CD4-positive, alpha-beta T cell (primary cell): ENCODE measurements around the gene LEPROT. TPM values are rescaled to one million over a fixed set of nuclear protein-coding genes. Genes with fewer than 3 reads are reported as not detected.

Source experiments
- ATAC-seq: fragments of 200-7000 bp; cut with Tn5 transposase; one replicate; pipeline ENCODE4 v1.10.0; 2022; ENCODE audit warnings: mild to moderate bottlenecking; ENCODE audit not compliant: poor library complexity
- CTCF ChIA-PET: fragments of 350-600 bp; sonication (Branson Sonifier 250); formaldehyde crosslinking; loops from one replicate; lab custom pipeline; 2021; ENCODE audit warnings: antibody characterized with exemption, inconsistent platforms; lab: Charles Lee
- POLR2A ChIA-PET: fragments of 350-600 bp; sonication (Branson Sonifier 250); formaldehyde crosslinking; loops from one replicate; lab custom pipeline; 2021; ENCODE audit warnings: antibody characterized with exemption, inconsistent platforms; lab: Charles Lee
- DNase-seq, 14 experiments: peaks; one replicate each; pipeline ENCODE4 v3.0.0-alpha.2; 2013 to 2020; ENCODE audit warnings: mixed read lengths in 2 of 14
- H3K27ac ChIP-seq, 2 donors: one replicate each; pipeline versions ENCODE4 v1.5.1 to v1.7.0; 2013; ENCODE audit warnings: low read length in 2 of 2, low read depth in 1 of 2, mild to moderate bottlenecking in 1 of 2
- H3K27me3 ChIP-seq, 2 experiments: 1 replicate in 1 of 2; 2 replicates in 1 of 2; pipeline versions ENCODE4 v1.6.1 to v1.7.0; 2013; ENCODE audit warnings: low read length in 2 of 2, control low read depth in 1 of 2, mild to moderate bottlenecking in 1 of 2, moderate library complexity in 1 of 2; ENCODE audit not compliant: insufficient read depth in 2 of 2, control insufficient read depth in 1 of 2
- H3K36me3 ChIP-seq: one replicate; pipeline ENCODE4 v1.6.1; 2013; ENCODE audit warnings: low read length, control low read depth; ENCODE audit not compliant: insufficient read depth
- H3K4me1 ChIP-seq: one replicate; pipeline ENCODE4 v1.6.1; 2013; ENCODE audit warnings: low read length, control low read depth; ENCODE audit not compliant: insufficient read depth
- H3K4me3 ChIP-seq: one replicate; pipeline ENCODE4 v1.5.1; 2013; ENCODE audit warnings: mild to moderate bottlenecking, low read length, moderate library complexity
- H3K9me3 ChIP-seq, 2 experiments: 1 replicate in 1 of 2; 2 replicates in 1 of 2; pipeline versions ENCODE4 v1.6.1 to v1.7.0; 2013; ENCODE audit warnings: low read length in 2 of 2, mild to moderate bottlenecking in 2 of 2, control low read depth in 1 of 2, moderate library complexity in 1 of 2; ENCODE audit not compliant: control insufficient read depth in 1 of 2, insufficient read depth in 1 of 2
- H3K27ac Mint-ChIP-seq: one replicate; pipeline ENCODE4 v1.8.0; 2020; ENCODE audit warnings: mixed read lengths
- H3K27me3 Mint-ChIP-seq: one replicate; pipeline ENCODE4 v1.8.0; 2021; ENCODE audit warnings: mixed read lengths
- H3K36me3 Mint-ChIP-seq: one replicate; pipeline ENCODE4 v1.8.0; 2021; ENCODE audit warnings: low read depth, mixed read lengths
- H3K4me1 Mint-ChIP-seq: one replicate; pipeline ENCODE4 v1.8.0; 2021; ENCODE audit warnings: low read depth, mixed read lengths
- H3K4me3 Mint-ChIP-seq: one replicate; pipeline ENCODE4 v1.8.0; 2020; ENCODE audit warnings: mild to moderate bottlenecking, mixed read lengths
- H3K9me3 Mint-ChIP-seq: one replicate; pipeline ENCODE4 v1.8.0; 2020; ENCODE audit warnings: mixed read lengths
- intact Hi-C, 2 experiments: fragments of 100-400 bp; cut with DNase I in 1 of 2; cut with micrococcal nuclease in 1 of 2; formaldehyde crosslinking; loops; one replicate each; pipeline versions ENCODE4 v1.15.1 to v1.9.0; 2023 to 2025; cut with DNase I, micrococcal nuclease
- total RNA-seq, 174 experiments: library from RNA in 2 of 174; stranded (reverse) in 2 of 174; gene quantifications; one replicate each; pipeline ENCODE4 v1.2.3 and lab custom pipeline; 2021 to 2026
- TF ChIP-seq, protein P1 (sequence below): fragments of 200-600 bp; IDR thresholded peaks from one replicate; pipeline ENCODE4 v1.8.0; 2022; ENCODE audit warnings: antibody characterized with exemption, mild to moderate bottlenecking

The LEPROT gene
- total RNA-seq, 2 experiments from 2014 or later, result 20.2 to 23.9 TPM

DNA sequence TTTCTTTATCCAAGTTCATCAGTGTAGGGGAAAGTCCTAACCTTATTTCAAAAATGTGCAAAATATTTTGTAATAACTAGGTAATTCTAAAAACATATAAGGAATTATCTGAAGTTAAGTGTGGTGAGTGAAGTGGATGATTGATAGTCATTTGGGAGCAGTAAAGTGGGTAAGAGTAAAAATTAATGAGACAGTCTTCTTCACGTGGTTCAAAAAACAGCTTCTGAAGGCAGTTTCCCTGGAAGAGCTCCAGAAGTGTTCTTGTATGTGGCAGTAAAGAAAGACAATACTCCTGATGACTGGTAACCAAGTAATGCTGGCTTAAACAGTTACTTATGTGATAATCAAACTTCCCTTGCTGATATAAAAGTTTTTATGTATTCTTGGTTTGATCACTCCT, 50.3 kb downstream of the LEPROT start:
- H3K4me1 ChIP-seq, result no peaks in the 10 kb centered on the region
- DNase-seq, result no peak
- H3K27ac Mint-ChIP-seq, result no peak overlapping the region
- H3K27me3 Mint-ChIP-seq, result no peaks in the 10 kb centered on the region
- H3K4me1 Mint-ChIP-seq, result no peaks in the 10 kb centered on the region
- H3K4me3 ChIP-seq, result no peak overlapping the region
- TF ChIP-seq, protein P1, sequence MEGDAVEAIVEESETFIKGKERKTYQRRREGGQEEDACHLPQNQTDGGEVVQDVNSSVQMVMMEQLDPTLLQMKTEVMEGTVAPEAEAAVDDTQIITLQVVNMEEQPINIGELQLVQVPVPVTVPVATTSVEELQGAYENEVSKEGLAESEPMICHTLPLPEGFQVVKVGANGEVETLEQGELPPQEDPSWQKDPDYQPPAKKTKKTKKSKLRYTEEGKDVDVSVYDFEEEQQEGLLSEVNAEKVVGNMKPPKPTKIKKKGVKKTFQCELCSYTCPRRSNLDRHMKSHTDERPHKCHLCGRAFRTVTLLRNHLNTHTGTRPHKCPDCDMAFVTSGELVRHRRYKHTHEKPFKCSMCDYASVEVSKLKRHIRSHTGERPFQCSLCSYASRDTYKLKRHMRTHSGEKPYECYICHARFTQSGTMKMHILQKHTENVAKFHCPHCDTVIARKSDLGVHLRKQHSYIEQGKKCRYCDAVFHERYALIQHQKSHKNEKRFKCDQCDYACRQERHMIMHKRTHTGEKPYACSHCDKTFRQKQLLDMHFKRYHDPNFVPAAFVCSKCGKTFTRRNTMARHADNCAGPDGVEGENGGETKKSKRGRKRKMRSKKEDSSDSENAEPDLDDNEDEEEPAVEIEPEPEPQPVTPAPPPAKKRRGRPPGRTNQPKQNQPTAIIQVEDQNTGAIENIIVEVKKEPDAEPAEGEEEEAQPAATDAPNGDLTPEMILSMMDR, result no peak
- no peak overlapping the region for H3K27ac ChIP-seq
- no peak for ATAC-seq
- POLR2A ChIA-PET, result no interaction called here
- intact Hi-C loops, result no loop called here
- H3K4me3 Mint-ChIP-seq, result no peak overlapping the region
- H3K27me3 ChIP-seq, result no peaks in the 10 kb centered on the region
- no peaks in the 10 kb centered on the region for H3K36me3 ChIP-seq
- peaks cover 6% of the 10 kb centered on the region for H3K9me3 Mint-ChIP-seq
- CTCF ChIA-PET, result no interaction called here
- peaks cover 0 to 6% of the 10 kb centered on the region in 2 experiments for H3K9me3 ChIP-seq
- H3K36me3 Mint-ChIP-seq, result no peaks in the 10 kb centered on the region

- Histone ChIP-seq H3K4me1 (no peaks in the 10 kb centered on the region), H3K27ac (no peak overlapping the region), H3K9me3 (peaks cover 0 to 6% of the 10 kb centered on the region in 2 experiments), H3K4me3 (no peak overlapping the region), H3K27me3 (no peaks in the 10 kb centered on the region), H3K36me3 (no peaks in the 10 kb centered on the region)
- Mint-ChIP-seq H3K4me1 (no peaks in the 10 kb centered on the region), H3K4me3 (no peak overlapping the region), H3K9me3 (peaks cover 4% of the 10 kb centered on the region), H3K36me3 (no peaks in the 10 kb centered on the region), H3K27me3 (no peaks in the 10 kb centered on the region), H3K27ac (no peak overlapping the region)
- CTCF ChIA-PET, result no interaction called here
- DNase-seq (no peak), ATAC-seq (no peak)
- TF ChIP-seq, protein P1, result no peak
- POLR2A ChIA-PET, result no interaction called here
- intact Hi-C loops, result no loop called here
Measured at GRCh38 chr1:65471213-65471833, 50.9 kb downstream of the LEPROT start.

DNA sequence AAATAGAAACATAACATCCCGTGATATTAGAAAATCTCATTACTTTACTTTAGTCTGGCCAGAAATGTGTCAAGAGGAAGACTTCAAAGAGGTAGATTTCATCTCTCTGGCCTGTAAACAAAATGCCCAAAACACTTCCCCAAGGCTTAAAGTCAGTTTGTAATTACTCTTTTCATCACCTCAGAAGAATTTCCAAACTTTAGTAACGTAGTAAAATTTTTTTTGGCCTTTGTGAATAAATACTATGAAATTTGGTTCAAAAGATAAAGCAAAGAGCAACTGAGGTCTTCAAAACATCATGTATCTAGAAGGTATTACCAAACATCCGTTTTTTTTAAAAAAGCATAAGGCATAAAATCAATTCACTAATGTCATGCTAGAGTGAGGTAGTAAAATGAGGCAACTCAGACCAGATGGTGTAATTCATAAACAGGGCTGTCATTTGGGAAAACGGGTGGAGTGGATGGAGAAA, 51.4 kb downstream of the LEPROT start:
- POLR2A ChIA-PET, result no interaction called here
- CTCF ChIA-PET, result no interaction called here
- Mint-ChIP-seq H3K4me3 (no peak overlapping the region), H3K36me3 (no peaks in the 10 kb centered on the region), H3K9me3 (no peaks in the 10 kb centered on the region), H3K4me1 (no peaks in the 10 kb centered on the region), H3K27me3 (no peaks in the 10 kb centered on the region), H3K27ac (no peak overlapping the region)
- intact Hi-C loops, result no loop called here
- Histone ChIP-seq H3K27ac (no peak overlapping the region), H3K27me3 (no peaks in the 10 kb centered on the region), H3K4me3 (no peak overlapping the region), H3K4me1 (no peaks in the 10 kb centered on the region), H3K36me3 (no peaks in the 10 kb centered on the region), H3K9me3 (peaks cover 0 to 6% of the 10 kb centered on the region in 2 experiments)
- ATAC-seq, result no peak
- DNase-seq, result no peak
- TF ChIP-seq, protein P1, result no peak
